ENCODE data around the gene STX16. TPM values are rescaled to one million over a fixed set of nuclear protein-coding genes. Genes with fewer than 3 reads are reported as not detected.

The STX16 gene
- total RNA-seq, 2 donors from 2014 or later = 91.6 to 114 TPM

DNA sequence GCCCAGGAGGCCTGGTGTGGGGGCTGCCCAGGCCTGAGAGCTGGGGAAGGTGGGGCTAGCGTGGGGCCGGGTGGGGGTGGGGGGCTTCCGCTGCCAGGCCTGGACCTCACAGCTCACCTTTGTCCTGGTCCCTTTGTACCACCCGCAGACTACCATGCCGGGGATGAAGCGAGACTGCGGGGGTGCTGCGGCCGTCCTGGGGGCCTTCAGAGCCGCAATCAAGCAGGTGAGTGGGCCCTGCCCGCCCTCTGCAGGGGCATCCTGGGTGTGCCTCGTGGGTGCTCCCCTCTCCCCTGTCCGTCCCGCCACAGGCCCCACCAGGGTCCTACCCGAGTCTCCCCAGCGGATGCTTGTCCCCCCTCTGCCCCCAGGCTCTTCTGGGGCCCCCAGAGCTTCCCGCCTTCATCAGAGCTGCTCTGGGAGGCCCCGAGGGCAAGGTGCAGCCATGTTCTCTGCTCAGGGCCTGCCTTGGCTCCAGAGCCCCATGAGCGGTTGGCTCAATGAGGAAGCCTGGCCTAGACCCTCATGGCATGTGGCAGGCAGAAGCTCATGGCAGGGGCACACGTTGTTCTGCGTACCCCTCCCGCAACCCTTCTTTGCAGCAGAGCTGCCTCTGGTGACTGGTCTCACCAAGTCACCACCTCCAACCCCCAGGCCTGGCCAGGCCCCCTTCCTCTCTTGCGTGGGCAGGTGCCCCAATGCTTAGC, 56.0 kb downstream of the STX16 start:
- H3K27me3 ChIP-seq (ENCODE audit: control insufficient read depth, insufficient read depth, low read length, poor library complexity, severe bottlenecking) = no peaks in the 10 kb centered on the region
- H3K4me3 ChIP-seq (ENCODE audit: low read length) = no peak overlapping the region
- Mint-ChIP-seq H3K4me3 (no peak overlapping the region), H3K4me1 (no peaks in the 10 kb centered on the region), H3K9me3 (peaks cover 14% of the 10 kb centered on the region), H3K27ac (no peak overlapping the region), H3K27me3 (ENCODE audit: insufficient read depth) (no peaks in the 10 kb centered on the region), H3K36me3 (ENCODE audit: low read depth) (peaks cover 50% of the 10 kb centered on the region)
- no peaks in the 10 kb centered on the region for H3K4me1 ChIP-seq (ENCODE audit: control insufficient read depth, insufficient read depth, low read length)
- no peak overlapping the region for H3K9ac ChIP-seq (ENCODE audit: extremely low read depth, low read length, poor library complexity, severe bottlenecking)
- no peak overlapping the region for H3K27ac ChIP-seq (ENCODE audit: low read depth, low read length)
- H3K36me3 ChIP-seq (ENCODE audit: control insufficient read depth, insufficient read depth, low read length) = peaks cover 36% of the 10 kb centered on the region
- DNase-seq = peak; percentile 38
- TF ChIP-seq CTCF (conservative IDR thresholded peaks at IDR 0.05) = no peak
- 94 to 95% methylated on average over 13 to 23 of the region's 23 CpGs for WGBS, 2 experiments (ENCODE audit: insufficient coverage in 1 of 2, insufficient read length in 1 of 2)
- peaks cover 4% of the 10 kb centered on the region for H3K9me3 ChIP-seq (ENCODE audit: control insufficient read depth, low read length)

DNA sequence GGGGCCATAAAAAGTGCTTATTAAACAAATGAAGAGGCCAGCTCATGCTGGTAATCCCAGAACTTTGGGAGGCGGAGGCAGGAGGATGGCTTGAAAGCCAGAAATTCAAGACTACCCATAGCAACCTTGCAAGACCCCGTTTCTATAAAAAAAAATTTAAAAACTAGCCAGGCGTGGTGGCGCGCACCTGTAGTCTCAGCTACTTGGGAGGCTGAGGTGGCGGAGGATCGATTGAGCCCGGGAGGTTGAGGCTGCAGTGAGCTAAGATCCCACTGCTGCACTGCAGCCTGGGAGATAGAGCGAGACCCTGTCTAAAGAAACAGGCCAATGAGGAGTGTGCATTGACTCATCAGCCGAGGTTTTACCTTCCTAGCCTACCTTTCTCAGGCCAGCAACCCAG, 56.7 kb downstream of the STX16 start:
- Mint-ChIP-seq H3K9me3 (peaks cover 14% of the 10 kb centered on the region), H3K4me3 (no peak overlapping the region), H3K27me3 (ENCODE audit: insufficient read depth) (no peaks in the 10 kb centered on the region), H3K27ac (no peak overlapping the region), H3K4me1 (no peaks in the 10 kb centered on the region), H3K36me3 (ENCODE audit: low read depth) (peaks cover 44% of the 10 kb centered on the region)
- Histone ChIP-seq H3K4me3 (ENCODE audit: low read length) (no peak overlapping the region), H3K9me3 (ENCODE audit: control insufficient read depth, low read length) (peaks cover 4% of the 10 kb centered on the region), H3K36me3 (ENCODE audit: control insufficient read depth, insufficient read depth, low read length) (peaks cover 30% of the 10 kb centered on the region), H3K4me1 (ENCODE audit: control insufficient read depth, insufficient read depth, low read length) (no peaks in the 10 kb centered on the region), H3K9ac (ENCODE audit: extremely low read depth, low read length, poor library complexity, severe bottlenecking) (no peak overlapping the region), H3K27ac (ENCODE audit: low read depth, low read length) (no peak overlapping the region), H3K27me3 (ENCODE audit: control insufficient read depth, insufficient read depth, low read length, poor library complexity, severe bottlenecking) (no peaks in the 10 kb centered on the region)
- no peak for TF ChIP-seq CTCF (conservative IDR thresholded peaks at IDR 0.05)
- WGBS, 2 experiments (ENCODE audit: insufficient coverage in 1 of 2, insufficient read length in 1 of 2) = 96% methylated on average over 9 to 10 of the region's 10 CpGs
- no peak for DNase-seq

DNA sequence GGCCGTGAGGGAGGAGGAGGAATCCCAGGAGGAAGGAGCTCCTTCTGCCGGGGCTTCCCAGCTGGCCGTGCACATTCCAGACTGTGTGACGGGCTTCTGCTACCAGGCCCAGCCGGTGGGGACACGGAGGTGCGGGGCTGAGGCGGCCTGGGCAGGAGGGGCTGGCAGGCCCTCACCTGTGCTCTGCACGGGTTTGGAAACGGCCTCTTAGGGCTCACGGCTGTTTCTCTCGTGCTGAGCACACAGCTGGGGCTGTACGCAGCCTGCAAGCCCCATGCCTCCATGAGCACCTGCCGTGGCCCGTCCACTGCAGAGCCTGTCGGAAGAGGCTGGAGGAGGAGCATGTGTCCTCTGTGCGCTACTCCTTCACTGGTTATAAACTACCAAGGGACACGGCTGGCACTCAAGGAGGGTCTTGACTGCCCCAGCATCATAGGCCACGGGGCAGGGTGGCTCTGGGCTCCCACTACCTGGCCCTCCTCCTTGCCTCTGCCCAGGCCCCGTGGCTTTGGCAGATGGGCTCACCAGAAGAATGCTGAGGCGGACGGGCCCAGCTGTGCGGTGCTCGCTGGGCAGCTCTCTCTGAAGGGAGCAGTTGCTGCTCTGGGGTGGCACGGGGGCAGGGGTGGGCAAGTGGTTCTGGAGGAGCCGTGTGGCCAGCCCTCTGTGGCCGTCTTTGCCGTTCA, 57.3 kb downstream of the STX16 start:
- Histone ChIP-seq H3K27ac (ENCODE audit: low read depth, low read length) (no peak overlapping the region), H3K4me3 (ENCODE audit: low read length) (no peak overlapping the region), H3K9me3 (ENCODE audit: control insufficient read depth, low read length) (peaks cover 3% of the 10 kb centered on the region), H3K36me3 (ENCODE audit: control insufficient read depth, insufficient read depth, low read length) (peaks cover 23% of the 10 kb centered on the region), H3K4me1 (ENCODE audit: control insufficient read depth, insufficient read depth, low read length) (no peaks in the 10 kb centered on the region), H3K27me3 (ENCODE audit: control insufficient read depth, insufficient read depth, low read length, poor library complexity, severe bottlenecking) (no peaks in the 10 kb centered on the region), H3K9ac (ENCODE audit: extremely low read depth, low read length, poor library complexity, severe bottlenecking) (no peak overlapping the region)
- Mint-ChIP-seq H3K9me3 (peaks cover 11% of the 10 kb centered on the region), H3K4me3 (no peak overlapping the region), H3K36me3 (ENCODE audit: low read depth) (peaks cover 38% of the 10 kb centered on the region), H3K27me3 (ENCODE audit: insufficient read depth) (no peaks in the 10 kb centered on the region), H3K4me1 (no peaks in the 10 kb centered on the region), H3K27ac (no peak overlapping the region)
- peak; percentile 46 for DNase-seq
- 95% methylated on average over 15 to 28 of the region's 28 CpGs for WGBS, 2 experiments (ENCODE audit: insufficient coverage in 1 of 2, insufficient read length in 1 of 2)
- TF ChIP-seq CTCF (conservative IDR thresholded peaks at IDR 0.05) = no peak
